ENCODE data around the gene EHF.

GRCh38 chr11:34636127-34636526, 15.2 kb downstream of the EHF start:
- TF ChIP-seq ZNF274 (IDR thresholded peaks at IDR 0.05; ENCODE audit: low read length) (no peak), ZNF274 (tag by site-specific recombination; IDR thresholded peaks at IDR 0.05; ENCODE audit: borderline replicate concordance) (no peak), ZNF555 (tag by site-specific recombination; conservative IDR thresholded peaks at IDR 0.05) (no peak), ZNF785 (tag by site-specific recombination; IDR thresholded peaks at IDR 0.05) (no peak), ZNF48 (tag by site-specific recombination; IDR thresholded peaks at IDR 0.05) (no peak), ZNF416 (tag by site-specific recombination; IDR thresholded peaks at IDR 0.05) (no peak), KLF16 (tag by site-specific recombination; IDR thresholded peaks at IDR 0.05) (no peak), ZNF510 (tag by site-specific recombination; IDR thresholded peaks at IDR 0.05; ENCODE audit: insufficient replicate concordance) (no peak), ZNF654 (tag by site-specific recombination; IDR thresholded peaks at IDR 0.05; ENCODE audit: low read depth) (no peak), ZBTB8A (tag by site-specific recombination; IDR thresholded peaks at IDR 0.05) (no peak), ZNF169 (tag by site-specific recombination; IDR thresholded peaks at IDR 0.05) (no peak), TCF7L2 (IDR thresholded peaks at IDR 0.05; ENCODE audit: borderline replicate concordance, low read depth, low read length) (no peak), ZEB2 (tag by site-specific recombination; IDR thresholded peaks at IDR 0.05) (no peak)
- TF ChIP-seq, protein P1, sequence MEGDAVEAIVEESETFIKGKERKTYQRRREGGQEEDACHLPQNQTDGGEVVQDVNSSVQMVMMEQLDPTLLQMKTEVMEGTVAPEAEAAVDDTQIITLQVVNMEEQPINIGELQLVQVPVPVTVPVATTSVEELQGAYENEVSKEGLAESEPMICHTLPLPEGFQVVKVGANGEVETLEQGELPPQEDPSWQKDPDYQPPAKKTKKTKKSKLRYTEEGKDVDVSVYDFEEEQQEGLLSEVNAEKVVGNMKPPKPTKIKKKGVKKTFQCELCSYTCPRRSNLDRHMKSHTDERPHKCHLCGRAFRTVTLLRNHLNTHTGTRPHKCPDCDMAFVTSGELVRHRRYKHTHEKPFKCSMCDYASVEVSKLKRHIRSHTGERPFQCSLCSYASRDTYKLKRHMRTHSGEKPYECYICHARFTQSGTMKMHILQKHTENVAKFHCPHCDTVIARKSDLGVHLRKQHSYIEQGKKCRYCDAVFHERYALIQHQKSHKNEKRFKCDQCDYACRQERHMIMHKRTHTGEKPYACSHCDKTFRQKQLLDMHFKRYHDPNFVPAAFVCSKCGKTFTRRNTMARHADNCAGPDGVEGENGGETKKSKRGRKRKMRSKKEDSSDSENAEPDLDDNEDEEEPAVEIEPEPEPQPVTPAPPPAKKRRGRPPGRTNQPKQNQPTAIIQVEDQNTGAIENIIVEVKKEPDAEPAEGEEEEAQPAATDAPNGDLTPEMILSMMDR (tag by site-specific recombination; IDR thresholded peaks at IDR 0.05), result no peak
